Neural cell (in vitro differentiated cells): ENCODE results near the gene HTR1E.

Experiments
- CTCF ChIP-seq: fragments of 450-650 bp; IDR thresholded peaks from 2 replicates; pipeline ENCODE4 v1.5.1; 2014; ENCODE audit warnings: antibody characterized with exemption, mild to moderate bottlenecking, moderate library complexity; ENCODE audit not compliant: poor library complexity, severe bottlenecking
- EP300 ChIP-seq: fragments of 450-650 bp; conservative IDR thresholded peaks from 2 replicates; pipeline ENCODE4 v1.6.1; 2014; ENCODE audit warnings: antibody characterized with exemption, mild to moderate bottlenecking, moderate library complexity; ENCODE audit not compliant: poor library complexity, severe bottlenecking
- EZH2 ChIP-seq: fragments of 200-600, 300-800 bp; shearing (Covaris generic), sonication (generic); IDR thresholded peaks from 2 replicates; pipeline ENCODE4 v1.6.1; 2014; ENCODE audit warnings: antibody characterized with exemption, low read length, borderline replicate concordance, mild to moderate bottlenecking; ENCODE audit not compliant: insufficient read depth, poor library complexity, severe bottlenecking
- MXI1 ChIP-seq: fragments of 450-650 bp; conservative IDR thresholded peaks from 2 replicates; pipeline ENCODE4 v1.6.1; 2014; ENCODE audit warnings: antibody characterized with exemption, mild to moderate bottlenecking; ENCODE audit not compliant: poor library complexity, severe bottlenecking
- POLR2AphosphoS5 ChIP-seq: IDR thresholded peaks from 2 replicates; pipeline ENCODE4 v1.6.1; 2012
- RAD21 ChIP-seq: fragments of 450-650 bp; conservative IDR thresholded peaks from 2 replicates; pipeline ENCODE4 v1.6.1; 2014; ENCODE audit warnings: antibody characterized with exemption, mild to moderate bottlenecking, moderate library complexity
- REST ChIP-seq: IDR thresholded peaks from 2 replicates; pipeline ENCODE4 v1.6.1; 2012; ENCODE audit warnings: borderline replicate concordance
- SMC3 ChIP-seq: fragments of 450-650 bp; conservative IDR thresholded peaks from 2 replicates; pipeline ENCODE4 v1.6.1; 2014; ENCODE audit warnings: antibody characterized with exemption, mild to moderate bottlenecking, moderate library complexity; ENCODE audit not compliant: poor library complexity
- TAF1 ChIP-seq: IDR thresholded peaks from 2 replicates; pipeline ENCODE4 v1.6.1; 2012; ENCODE audit warnings: low read depth

- no peak for TF ChIP-seq EZH2
- no peak for TF ChIP-seq CTCF
- TF ChIP-seq RAD21, result no peak
- no peak for TF ChIP-seq MXI1
- no peak for TF ChIP-seq EP300
- TF ChIP-seq SMC3, result no peak
- TF ChIP-seq POLR2AphosphoS5, result no peak
- TF ChIP-seq REST, result no peak
- no peak for TF ChIP-seq TAF1
Measured at GRCh38 chr6:87065117-87065516, 127.8 kb downstream of the HTR1E start.
